Measurements from ENCODE around the gene KRT40.

GRCh38 chr17:40944531-40944930 is 39.6 kb downstream of the KRT40 start:
- TF ChIP-seq, protein P1, sequence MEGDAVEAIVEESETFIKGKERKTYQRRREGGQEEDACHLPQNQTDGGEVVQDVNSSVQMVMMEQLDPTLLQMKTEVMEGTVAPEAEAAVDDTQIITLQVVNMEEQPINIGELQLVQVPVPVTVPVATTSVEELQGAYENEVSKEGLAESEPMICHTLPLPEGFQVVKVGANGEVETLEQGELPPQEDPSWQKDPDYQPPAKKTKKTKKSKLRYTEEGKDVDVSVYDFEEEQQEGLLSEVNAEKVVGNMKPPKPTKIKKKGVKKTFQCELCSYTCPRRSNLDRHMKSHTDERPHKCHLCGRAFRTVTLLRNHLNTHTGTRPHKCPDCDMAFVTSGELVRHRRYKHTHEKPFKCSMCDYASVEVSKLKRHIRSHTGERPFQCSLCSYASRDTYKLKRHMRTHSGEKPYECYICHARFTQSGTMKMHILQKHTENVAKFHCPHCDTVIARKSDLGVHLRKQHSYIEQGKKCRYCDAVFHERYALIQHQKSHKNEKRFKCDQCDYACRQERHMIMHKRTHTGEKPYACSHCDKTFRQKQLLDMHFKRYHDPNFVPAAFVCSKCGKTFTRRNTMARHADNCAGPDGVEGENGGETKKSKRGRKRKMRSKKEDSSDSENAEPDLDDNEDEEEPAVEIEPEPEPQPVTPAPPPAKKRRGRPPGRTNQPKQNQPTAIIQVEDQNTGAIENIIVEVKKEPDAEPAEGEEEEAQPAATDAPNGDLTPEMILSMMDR (conservative IDR thresholded peaks at IDR 0.05), result no peak
- TF ChIP-seq EZH2 (IDR thresholded peaks at IDR 0.05; ENCODE audit: low read depth), result no peak
